AG04450 (cell line): Measurements from ENCODE around the gene GNGT2. TPM values are rescaled to one million over a fixed set of nuclear protein-coding genes. Genes with fewer than 3 reads are reported as not detected.

ENCODE experiments used
- CTCF ChIA-PET: fragments of 300-600, 350-600 bp; formaldehyde crosslinking; extraction: SDS; loops from one replicate; lab custom pipeline; 2022; ENCODE audit warnings: antibody characterized with exemption, inconsistent platforms; lab: Charles Lee
- POLR2A ChIA-PET: fragments of 350-600 bp; formaldehyde crosslinking; extraction: SDS; loops from one replicate; lab custom pipeline; 2021; ENCODE audit warnings: antibody characterized with exemption, inconsistent platforms; lab: Yijun Ruan, JAX
- DNase-seq: peaks from one replicate; pipeline ENCODE4 v3.0.0-alpha.2; 2011; ENCODE audit warnings: low read depth, low spot score
- H3K27ac ChIP-seq: one replicate; pipeline ENCODE4 v1.5.1; 2012; ENCODE audit warnings: low read depth, low read length, control low read depth
- H3K27me3 ChIP-seq: one replicate; pipeline ENCODE4 v1.6.0; 2012; ENCODE audit warnings: low read length; ENCODE audit not compliant: control insufficient read depth, insufficient read depth
- H3K4me3 ChIP-seq: 2 replicates; pipeline ENCODE4 v1.5.1; 2011; ENCODE audit warnings: mild to moderate bottlenecking, low read depth, low read length, control low read depth
- H3K9me3 ChIP-seq: 2 replicates; pipeline ENCODE4 v1.5.1; 2012; ENCODE audit warnings: low read length; ENCODE audit not compliant: control insufficient read depth, insufficient read depth
- CTCF ChIP-seq: IDR thresholded peaks from 2 replicates; pipeline ENCODE4 v1.5.1; 2011; ENCODE audit warnings: low read depth, low read length, control low read depth, inconsistent platforms
- polyA plus RNA-seq: library from polyadenylated mRNA; depleted of rRNA; stranded (reverse); fragments of >200 nt; gene quantifications from 2 replicates; pipeline ENCODE4 v1.2.3, GENCODE V29; 2011

Gene GNGT2
- polyA plus RNA-seq, 1 experiment: 0.16 TPM

GRCh38 chr17:49226771-49227435, 16.5 kb upstream of the GNGT2 start:
- H3K9me3 ChIP-seq: peaks cover 3% of the 10 kb centered on the region; the same call in 1 of the 2 replicates
- POLR2A ChIA-PET: no interaction called here
- no peak for TF ChIP-seq CTCF
- H3K27me3 ChIP-seq: peaks cover 61% of the 10 kb centered on the region
- H3K27ac ChIP-seq: no peak overlapping the region
- CTCF ChIA-PET: interaction anchor here (0.6 to 5.5 kb wide), 14 partner anchors 13 to 542 kb away, joined by 3 to 42 read pairs (median 4); partner anchors contain the start of genes ABI3 and GNGT2
- H3K4me3 ChIP-seq: no peak overlapping the region
- no peak for DNase-seq

GRCh38 chr17:49225554-49226236, 15.3 kb upstream of the GNGT2 start:
- DNase-seq: no peak
- Histone ChIP-seq H3K4me3 (no peak overlapping the region), H3K27ac (no peak overlapping the region), H3K9me3 (peaks cover 3% of the 10 kb centered on the region; the same call in 1 of the 2 replicates), H3K27me3 (peaks cover 61% of the 10 kb centered on the region)
- TF ChIP-seq CTCF: no peak
- ChIA-PET CTCF (interaction anchor here (0.6 to 5.5 kb wide), 6 partner anchors 32 to 541 kb away, joined by 3 to 42 read pairs (median 4); no protein-coding TSS in a partner anchor), POLR2A (no interaction called here)

GRCh38 chr17:49224997-49225337, 14.6 kb upstream of the GNGT2 start:
- Histone ChIP-seq H3K4me3 (no peak overlapping the region), H3K27me3 (peaks cover 59% of the 10 kb centered on the region), H3K9me3 (peaks cover 6% of the 10 kb centered on the region; the same call in 1 of the 2 replicates), H3K27ac (no peak overlapping the region)
- ChIA-PET POLR2A (no interaction called here), CTCF (interaction anchor here (0.6 to 5.5 kb wide), 3 partner anchors 24 to 44 kb away, joined by 3 to 42 read pairs (median 3); no protein-coding TSS in a partner anchor)
- no peak for TF ChIP-seq CTCF
- no peak for DNase-seq

GRCh38 chr17:49224198-49224996, 14.0 kb upstream of the GNGT2 start:
- POLR2A ChIA-PET: no interaction called here
- no peak for TF ChIP-seq CTCF
- H3K27me3 ChIP-seq: peaks cover 58% of the 10 kb centered on the region
- peaks cover 6% of the 10 kb centered on the region; the same call in 1 of the 2 replicates for H3K9me3 ChIP-seq
- H3K4me3 ChIP-seq: no peak overlapping the region
- CTCF ChIA-PET: interaction anchor here (0.6 to 5.5 kb wide), 4 partner anchors 24 to 205 kb away, joined by 3 to 42 read pairs (median 3); no protein-coding TSS in a partner anchor
- H3K27ac ChIP-seq: no peak overlapping the region
- no peak for DNase-seq
